H9 (cell line): ENCODE results near the gene LAMC2. TPM values are rescaled to one million over a fixed set of nuclear protein-coding genes. Genes with fewer than 3 reads are reported as not detected.
A peak's percentile ranks its signal among the peaks of the same experiment; 100 is the strongest.

Experiments used
- DNase-seq: peaks from one replicate; pipeline ENCODE4 v3.0.0-alpha.2; 2017
- H2AFZ ChIP-seq: one replicate; pipeline ENCODE4 v1.6.1; 2013; ENCODE audit warnings: mild to moderate bottlenecking, low read length, control low read depth, moderate library complexity
- H2AK5ac ChIP-seq: 2 replicates; pipeline ENCODE4 v1.6.1; 2013; ENCODE audit warnings: low read length, control low read depth, mixed read lengths; ENCODE audit not compliant: insufficient read length
- H2BK120ac ChIP-seq: one replicate; pipeline ENCODE4 v1.6.1; 2013; ENCODE audit warnings: low read depth, mild to moderate bottlenecking, low read length, control low read depth, inconsistent platforms; ENCODE audit not compliant: poor library complexity, severe bottlenecking
- H2BK12ac ChIP-seq: 2 replicates; pipeline ENCODE4 v1.6.1; 2013; ENCODE audit warnings: low read length, control low read depth, mixed read lengths, low read depth; ENCODE audit not compliant: insufficient read length
- H2BK15ac ChIP-seq: 2 replicates; pipeline ENCODE4 v1.6.1; 2013; ENCODE audit warnings: low read depth, low read length, control low read depth
- H2BK20ac ChIP-seq: one replicate; pipeline ENCODE4 v1.6.1; 2013; ENCODE audit warnings: low read depth, mild to moderate bottlenecking, low read length, control low read depth, inconsistent platforms; ENCODE audit not compliant: poor library complexity, severe bottlenecking
- H2BK5ac ChIP-seq: 2 replicates; pipeline ENCODE4 v1.6.1; 2013; ENCODE audit warnings: low read length, control low read depth, mixed read lengths; ENCODE audit not compliant: insufficient read length
- H3K14ac ChIP-seq: 2 replicates; pipeline ENCODE4 v1.6.1; 2013; ENCODE audit warnings: low read length, control low read depth; ENCODE audit not compliant: insufficient read depth
- H3K18ac ChIP-seq: 2 replicates; pipeline ENCODE4 v1.6.1; 2013; ENCODE audit warnings: low read depth, mild to moderate bottlenecking, mixed read lengths, low read length, control low read depth; ENCODE audit not compliant: insufficient read length
- H3K23ac ChIP-seq: 2 replicates; pipeline ENCODE4 v1.6.1; 2013; ENCODE audit warnings: low read length, control low read depth, mixed read lengths, low read depth; ENCODE audit not compliant: insufficient read length
- H3K23me2 ChIP-seq: 2 replicates; pipeline ENCODE4 v1.6.1; 2013; ENCODE audit warnings: low read depth, mild to moderate bottlenecking, mixed read lengths, low read length, control low read depth; ENCODE audit not compliant: insufficient read length, poor library complexity, severe bottlenecking
- H3K27ac ChIP-seq: 2 replicates; pipeline ENCODE4 v1.5.1; 2013; ENCODE audit warnings: low read length, control low read depth, mixed read lengths, low read depth; ENCODE audit not compliant: insufficient read length
- H3K27me3 ChIP-seq: 2 replicates; pipeline ENCODE4 v1.6.1; 2013; ENCODE audit warnings: low read length, control low read depth, inconsistent platforms; ENCODE audit not compliant: insufficient read depth
- H3K4ac ChIP-seq: 2 replicates; pipeline ENCODE4 v1.6.1; 2013; ENCODE audit warnings: low read depth, mild to moderate bottlenecking, control low read depth, inconsistent platforms, low read length, moderate library complexity
- H3K4me1 ChIP-seq: 2 replicates; pipeline ENCODE4 v1.6.1; 2013; ENCODE audit warnings: low read length, control low read depth, inconsistent platforms; ENCODE audit not compliant: insufficient read depth
- H3K4me2 ChIP-seq: 2 replicates; pipeline ENCODE4 v1.6.1; 2013; ENCODE audit warnings: low read length, control low read depth, mixed read lengths; ENCODE audit not compliant: insufficient read length, insufficient read depth
- H3K56ac ChIP-seq: 2 replicates; pipeline ENCODE4 v1.6.1; 2013; ENCODE audit warnings: low read depth, mild to moderate bottlenecking, mixed read lengths, low read length, control low read depth; ENCODE audit not compliant: insufficient read length
- H3K79me1 ChIP-seq: 2 replicates; pipeline ENCODE4 v1.6.1; 2013; ENCODE audit warnings: low read depth, mild to moderate bottlenecking, moderate library complexity, low read length, control low read depth, inconsistent platforms; ENCODE audit not compliant: insufficient read depth, poor library complexity, severe bottlenecking
- H3K79me2 ChIP-seq: 2 replicates; pipeline ENCODE4 v1.6.1; 2013; ENCODE audit warnings: low read length, control low read depth, inconsistent platforms; ENCODE audit not compliant: insufficient read depth
- H3K9ac ChIP-seq: 2 replicates; pipeline ENCODE4 v1.6.1; 2013; ENCODE audit warnings: low read length, control low read depth, mixed read lengths; ENCODE audit not compliant: insufficient read length; ENCODE audit errors: extremely low read depth
- H3K9me3 ChIP-seq: one replicate; pipeline ENCODE4 v1.6.1; 2013; ENCODE audit warnings: low read depth, low read length, inconsistent platforms; ENCODE audit not compliant: control insufficient read depth
- H3T11ph ChIP-seq: one replicate; pipeline ENCODE4 v1.6.1; 2013; ENCODE audit warnings: mild to moderate bottlenecking, low read length, control low read depth, inconsistent platforms
- H4K20me1 ChIP-seq: one replicate; pipeline ENCODE4 v1.6.1; 2013; ENCODE audit not compliant: control insufficient read depth, insufficient read length, insufficient read depth
- H4K5ac ChIP-seq: 2 replicates; pipeline ENCODE4 v1.6.1; 2013; ENCODE audit warnings: low read depth, mild to moderate bottlenecking, mixed read lengths, low read length, control low read depth; ENCODE audit not compliant: insufficient read length
- H4K8ac ChIP-seq: replicated peaks from 2 replicates; pipeline ENCODE4 v1.6.1; 2013; ENCODE audit warnings: low read length, control low read depth, mixed read lengths, low read depth; ENCODE audit not compliant: insufficient read length
- H4K91ac ChIP-seq: 2 replicates; pipeline ENCODE4 v1.6.1; 2013; ENCODE audit warnings: low read depth, mild to moderate bottlenecking, moderate library complexity, mixed read lengths, low read length, control low read depth; ENCODE audit not compliant: insufficient read length
- H3K27ac Mint-ChIP-seq, 3 experiments: 2 replicates in 2 of 3; 3 replicates in 1 of 3; pipeline ENCODE4 v1.8.0; 2020 to 2021; ENCODE audit warnings: mixed read lengths in 3 of 3, mild to moderate bottlenecking in 1 of 3, moderate library complexity in 1 of 3
- H3K27me3 Mint-ChIP-seq: 2 replicates; pipeline ENCODE4 v1.8.0; 2021; ENCODE audit warnings: low read depth, mild to moderate bottlenecking, moderate library complexity, mixed read lengths
- H3K36me3 Mint-ChIP-seq, 3 experiments: 2 replicates in 2 of 3; 3 replicates in 1 of 3; pipeline ENCODE4 v1.8.0; 2020 to 2021; ENCODE audit warnings: low read depth in 3 of 3, mixed read lengths in 3 of 3; ENCODE audit not compliant: insufficient read depth in 1 of 3
- H3K4me1 Mint-ChIP-seq, 2 experiments: 2 replicates each; pipeline ENCODE4 v1.8.0; 2020; ENCODE audit warnings: mixed read lengths in 2 of 2
- H3K4me3 Mint-ChIP-seq, 2 experiments: 2 replicates in 1 of 2; 3 replicates in 1 of 2; pipeline ENCODE4 v1.8.0; 2020 to 2021; ENCODE audit warnings: mild to moderate bottlenecking in 2 of 2, mixed read lengths in 2 of 2, moderate library complexity in 1 of 2
- H3K9me3 Mint-ChIP-seq, 2 experiments: 2 replicates in 1 of 2; 3 replicates in 1 of 2; pipeline ENCODE4 v1.8.0; 2020; ENCODE audit warnings: mild to moderate bottlenecking in 2 of 2, mixed read lengths in 2 of 2, moderate library complexity in 1 of 2
- WGBS: extraction: QIAGEN DNeasy Blood & Tissue Kit; methylation state at CpG from one replicate; pipeline ENCODE4 v1.1.7; 2013; ENCODE audit warnings: missing lambda C conversion rate, low lambda C conversion rate, mixed read lengths; ENCODE audit not compliant: insufficient read length; ENCODE audit errors: extremely low coverage; 5-methylcytosine and 5-hydroxymethylcytosine counted together
- total RNA-seq: library from RNA; stranded (reverse); gene quantifications from 2 replicates; pipeline ENCODE4 v1.2.1, GENCODE V29; 2021
- TF ChIP-seq, protein P1 (sequence below): fragments of 200-600 bp; sonication (generic); conservative IDR thresholded peaks from 3 replicates; pipeline ENCODE4 v1.8.0; 2021; ENCODE audit warnings: antibody characterized with exemption, mild to moderate bottlenecking

LAMC2 gene
- total RNA-seq, 1 experiment from 2014 or later, result 7.4 TPM

DNA sequence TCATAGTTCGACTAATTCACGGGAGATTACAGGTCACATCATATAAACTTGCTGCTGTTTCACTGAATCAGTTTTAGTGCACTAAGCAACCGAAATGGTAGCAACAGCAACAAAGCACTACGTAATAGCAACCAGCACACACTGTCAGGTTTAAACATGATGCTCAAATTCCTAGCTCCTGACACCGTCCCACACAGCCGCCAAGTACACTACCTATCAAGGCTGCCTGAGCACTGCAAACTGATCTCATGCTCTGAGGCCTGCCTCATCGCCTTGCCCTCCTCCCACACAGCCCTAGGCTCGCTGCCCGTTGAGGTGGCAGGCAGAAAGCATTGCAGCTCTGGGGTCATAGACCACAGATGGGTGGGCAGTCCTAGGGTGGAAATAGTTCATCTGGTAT lies 12.4 kb downstream of the LAMC2 start:
- H3K23me2 ChIP-seq, result no peaks in the 10 kb centered on the region
- no peak overlapping the region for H3K4me2 ChIP-seq
- H3K4ac ChIP-seq, result no peak overlapping the region
- H3K27ac Mint-ChIP-seq, result peak overlapping the region in 1 of 3 experiments; percentile 11; a peak in 1 of 7 replicates
- no peaks in the 10 kb centered on the region for H3K79me1 ChIP-seq
- H3K27me3 Mint-ChIP-seq, result no peaks in the 10 kb centered on the region; the same call in 1 of the 2 replicates
- no peak overlapping the region for H4K5ac ChIP-seq
- H2AK5ac ChIP-seq, result no peak overlapping the region
- 0 out of 2 replicates have a peak, but pooled peaks cover 1% of the 10 kb centered on the region for H3K79me2 ChIP-seq
- H2BK15ac ChIP-seq, result no peak overlapping the region
- H3K36me3 Mint-ChIP-seq, result no peaks in the 10 kb centered on the region
- no peak overlapping the region for H3K27ac ChIP-seq
- H3K4me1 Mint-ChIP-seq, result peaks cover 25 to 29% of the 10 kb centered on the region in 2 experiments
- no peak overlapping the region for H3K18ac ChIP-seq
- H3K14ac ChIP-seq, result no peak overlapping the region
- no peak overlapping the region for H3K4me3 Mint-ChIP-seq
- no peak overlapping the region for H4K91ac ChIP-seq
- no peaks in the 10 kb centered on the region for H3K9me3 Mint-ChIP-seq
- H2AFZ ChIP-seq, result no peak overlapping the region
- H3T11ph ChIP-seq, result no peak overlapping the region
- no peaks in the 10 kb centered on the region for H3K9me3 ChIP-seq
- no peak overlapping the region for H4K8ac ChIP-seq
- no peak overlapping the region for H2BK20ac ChIP-seq
- DNase-seq, result no peak
- H2BK120ac ChIP-seq, result no peak overlapping the region
- H4K20me1 ChIP-seq, result no peaks in the 10 kb centered on the region
- H3K23ac ChIP-seq, result no peak overlapping the region
- TF ChIP-seq, protein P1, sequence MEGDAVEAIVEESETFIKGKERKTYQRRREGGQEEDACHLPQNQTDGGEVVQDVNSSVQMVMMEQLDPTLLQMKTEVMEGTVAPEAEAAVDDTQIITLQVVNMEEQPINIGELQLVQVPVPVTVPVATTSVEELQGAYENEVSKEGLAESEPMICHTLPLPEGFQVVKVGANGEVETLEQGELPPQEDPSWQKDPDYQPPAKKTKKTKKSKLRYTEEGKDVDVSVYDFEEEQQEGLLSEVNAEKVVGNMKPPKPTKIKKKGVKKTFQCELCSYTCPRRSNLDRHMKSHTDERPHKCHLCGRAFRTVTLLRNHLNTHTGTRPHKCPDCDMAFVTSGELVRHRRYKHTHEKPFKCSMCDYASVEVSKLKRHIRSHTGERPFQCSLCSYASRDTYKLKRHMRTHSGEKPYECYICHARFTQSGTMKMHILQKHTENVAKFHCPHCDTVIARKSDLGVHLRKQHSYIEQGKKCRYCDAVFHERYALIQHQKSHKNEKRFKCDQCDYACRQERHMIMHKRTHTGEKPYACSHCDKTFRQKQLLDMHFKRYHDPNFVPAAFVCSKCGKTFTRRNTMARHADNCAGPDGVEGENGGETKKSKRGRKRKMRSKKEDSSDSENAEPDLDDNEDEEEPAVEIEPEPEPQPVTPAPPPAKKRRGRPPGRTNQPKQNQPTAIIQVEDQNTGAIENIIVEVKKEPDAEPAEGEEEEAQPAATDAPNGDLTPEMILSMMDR, result no peak
- no peaks in the 10 kb centered on the region for H3K27me3 ChIP-seq
- H2BK5ac ChIP-seq, result no peak overlapping the region
- H3K9ac ChIP-seq, result no peak overlapping the region
- no peak overlapping the region for H3K56ac ChIP-seq
- no peak overlapping the region for H2BK12ac ChIP-seq
- WGBS, result no CpG with 5 or more reads among the region's 9 CpGs
- peaks cover 10% of the 10 kb centered on the region; the same call in 1 of the 2 replicates for H3K4me1 ChIP-seq
